ENCODE results near the gene STK24. TPM values are rescaled to one million over a fixed set of nuclear protein-coding genes. Genes with fewer than 3 reads are reported as not detected.

Gene STK24
- polyA plus RNA-seq, 3 donors, result 14.2 to 59.8 (median 28.9) TPM

DNA sequence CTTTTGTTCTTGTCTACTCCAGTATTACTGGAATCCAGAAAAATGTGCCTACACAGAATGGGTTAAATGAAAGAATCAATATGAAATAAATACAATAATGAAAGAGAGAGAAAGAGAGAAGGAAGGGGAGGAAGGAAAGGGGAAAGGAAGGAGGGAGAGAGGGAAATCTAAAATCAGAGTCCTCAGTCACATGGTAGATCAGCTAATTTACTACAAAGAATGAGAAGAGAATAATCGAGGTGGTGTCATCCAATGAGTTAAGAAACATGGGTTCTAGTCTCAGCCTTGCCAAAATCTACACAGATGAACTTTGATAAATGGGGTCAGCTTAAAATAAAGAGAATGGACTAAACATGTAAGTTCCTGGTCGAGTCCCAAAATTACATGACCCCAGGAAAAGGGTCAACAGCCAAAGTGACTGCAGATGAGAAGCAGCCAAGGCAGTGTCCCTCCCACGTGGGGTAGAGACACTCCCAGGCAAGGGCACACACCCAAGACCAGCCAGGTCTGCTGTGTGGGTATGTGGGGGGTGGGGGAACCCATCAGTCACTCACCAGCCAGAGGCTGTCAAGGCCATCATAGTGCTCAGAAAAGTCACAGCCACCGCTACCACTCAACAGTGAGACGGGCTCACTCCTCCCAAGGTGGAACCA lies 103.6 kb downstream of the STK24 start:
- WGBS (ENCODE audit: insufficient coverage), result 100% methylated on average over 1 of the region's 5 CpGs
- peaks cover 56 to 69% of the 10 kb centered on the region in 2 donors for H3K36me3 ChIP-seq (replicated peaks in 1 of 2; ENCODE audit: control insufficient read depth in 1 of 2, insufficient read depth in 2 of 2, low read length in 2 of 2)
- H3K9me3 ChIP-seq (replicated peaks in 1 of 2; ENCODE audit: control insufficient read depth in 1 of 2, insufficient read depth in 1 of 2, low read length in 2 of 2), result no peaks in the 10 kb centered on the region
- H3K27me3 ChIP-seq (ENCODE audit: control insufficient read depth in 2 of 2, insufficient read depth in 2 of 2, low read length in 2 of 2), result no peaks in the 10 kb centered on the region
- H4K20me1 ChIP-seq (ENCODE audit: insufficient read depth, low read length), result peaks cover 89% of the 10 kb centered on the region
- no peak overlapping the region for H3K9ac ChIP-seq (ENCODE audit: insufficient read depth, low read length, poor library complexity, severe bottlenecking)
- peaks cover 20 to 23% of the 10 kb centered on the region in 2 donors for H3K4me1 ChIP-seq (ENCODE audit: control insufficient read depth in 1 of 2, insufficient read depth in 2 of 2, low read length in 2 of 2)
- H3K27ac Mint-ChIP-seq, result peak overlapping the region in 3 of 7 donors; percentile 47 to 55 (median 53)
- H3K9me3 Mint-ChIP-seq, result peaks cover 0 to 3% (median 0%) of the 10 kb centered on the region in 7 donors
- H3K79me2 ChIP-seq (ENCODE audit: insufficient read depth, low read length), result peaks cover 19% of the 10 kb centered on the region
- peak overlapping the region in 1 of 2 donors; percentile 33 for H3K27ac ChIP-seq (ENCODE audit: low read depth in 1 of 2, low read length in 2 of 2)
- H3K4me3 ChIP-seq (replicated peaks in 1 of 3; ENCODE audit: low read depth in 2 of 3, low read length in 3 of 3), result no peak overlapping the region
- H3K4me3 Mint-ChIP-seq, result no peak overlapping the region
- TF ChIP-seq, protein P1, sequence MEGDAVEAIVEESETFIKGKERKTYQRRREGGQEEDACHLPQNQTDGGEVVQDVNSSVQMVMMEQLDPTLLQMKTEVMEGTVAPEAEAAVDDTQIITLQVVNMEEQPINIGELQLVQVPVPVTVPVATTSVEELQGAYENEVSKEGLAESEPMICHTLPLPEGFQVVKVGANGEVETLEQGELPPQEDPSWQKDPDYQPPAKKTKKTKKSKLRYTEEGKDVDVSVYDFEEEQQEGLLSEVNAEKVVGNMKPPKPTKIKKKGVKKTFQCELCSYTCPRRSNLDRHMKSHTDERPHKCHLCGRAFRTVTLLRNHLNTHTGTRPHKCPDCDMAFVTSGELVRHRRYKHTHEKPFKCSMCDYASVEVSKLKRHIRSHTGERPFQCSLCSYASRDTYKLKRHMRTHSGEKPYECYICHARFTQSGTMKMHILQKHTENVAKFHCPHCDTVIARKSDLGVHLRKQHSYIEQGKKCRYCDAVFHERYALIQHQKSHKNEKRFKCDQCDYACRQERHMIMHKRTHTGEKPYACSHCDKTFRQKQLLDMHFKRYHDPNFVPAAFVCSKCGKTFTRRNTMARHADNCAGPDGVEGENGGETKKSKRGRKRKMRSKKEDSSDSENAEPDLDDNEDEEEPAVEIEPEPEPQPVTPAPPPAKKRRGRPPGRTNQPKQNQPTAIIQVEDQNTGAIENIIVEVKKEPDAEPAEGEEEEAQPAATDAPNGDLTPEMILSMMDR (IDR thresholded peaks at IDR 0.05), result no peak
- no peak overlapping the region for H2AFZ ChIP-seq (ENCODE audit: insufficient read depth, low read depth, low read length, poor library complexity, severe bottlenecking)
- peaks cover 68 to 71% of the 10 kb centered on the region in 2 donors for H3K36me3 Mint-ChIP-seq
- peaks cover 0 to 1% (median 0%) of the 10 kb centered on the region in 3 donors for H3K27me3 Mint-ChIP-seq (ENCODE audit: low read depth in 3 of 3)
- no peak overlapping the region for H3K4me2 ChIP-seq (replicated peaks; ENCODE audit: extremely low read depth, low read length, poor library complexity, severe bottlenecking)
- H3K4me1 Mint-ChIP-seq, result peaks cover 29% of the 10 kb centered on the region
- no peak for DNase-seq
- intact Hi-C loops (cut with micrococcal nuclease), result loop anchor here in 1 of 2 donors (10.0 kb wide), 1 partner anchor 92 kb away; no protein-coding TSS in a partner anchor

DNA sequence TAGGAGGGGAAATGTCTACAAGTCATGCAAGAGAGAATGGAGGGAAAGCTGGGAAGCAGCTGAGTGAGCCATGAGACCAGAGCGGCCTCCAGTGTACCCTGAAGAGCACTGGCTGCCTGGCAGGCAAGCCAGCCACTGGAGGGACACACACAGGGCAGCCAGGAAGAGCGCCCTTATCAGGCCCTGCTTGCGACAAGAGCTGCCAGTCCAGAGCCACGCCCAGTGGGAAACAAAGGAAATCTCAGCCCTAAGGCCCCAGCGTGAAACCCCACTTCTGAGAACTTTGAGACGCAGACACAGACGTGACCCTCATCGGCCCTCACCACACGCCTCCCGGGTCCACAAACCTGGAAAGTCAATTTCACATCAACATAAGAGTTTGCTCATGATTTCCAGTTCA lies 105.0 kb downstream of the STK24 start:
- H3K79me2 ChIP-seq (ENCODE audit: insufficient read depth, low read length), result peaks cover 10% of the 10 kb centered on the region
- no peak overlapping the region for H2AFZ ChIP-seq (ENCODE audit: insufficient read depth, low read depth, low read length, poor library complexity, severe bottlenecking)
- WGBS (ENCODE audit: insufficient coverage), result 96% methylated on average over 9 of the region's 10 CpGs
- intact Hi-C loops (cut with micrococcal nuclease), result loop anchor here in 1 of 2 donors (10.0 kb wide), 1 partner anchor 93 kb away; no protein-coding TSS in a partner anchor
- H3K9ac ChIP-seq (ENCODE audit: insufficient read depth, low read length, poor library complexity, severe bottlenecking), result no peak overlapping the region
- H4K20me1 ChIP-seq (ENCODE audit: insufficient read depth, low read length), result peaks cover 89% of the 10 kb centered on the region
- H3K4me3 Mint-ChIP-seq, result no peak overlapping the region
- H3K4me1 Mint-ChIP-seq, result peaks cover 16% of the 10 kb centered on the region
- no peak overlapping the region for H3K4me2 ChIP-seq (replicated peaks; ENCODE audit: extremely low read depth, low read length, poor library complexity, severe bottlenecking)
- H3K27me3 Mint-ChIP-seq (ENCODE audit: low read depth in 3 of 3), result no peaks in the 10 kb centered on the region
- no peaks in the 10 kb centered on the region for H3K27me3 ChIP-seq (ENCODE audit: control insufficient read depth in 2 of 2, insufficient read depth in 2 of 2, low read length in 2 of 2)
- H3K36me3 Mint-ChIP-seq, result peaks cover 69 to 74% of the 10 kb centered on the region in 2 donors
- peaks cover 66 to 82% of the 10 kb centered on the region in 2 donors for H3K36me3 ChIP-seq (replicated peaks in 1 of 2; ENCODE audit: control insufficient read depth in 1 of 2, insufficient read depth in 2 of 2, low read length in 2 of 2)
- H3K4me1 ChIP-seq (ENCODE audit: control insufficient read depth in 1 of 2, insufficient read depth in 2 of 2, low read length in 2 of 2), result peaks cover 16 to 17% of the 10 kb centered on the region in 2 donors
- no peak overlapping the region for H3K4me3 ChIP-seq (replicated peaks in 1 of 3; ENCODE audit: low read depth in 2 of 3, low read length in 3 of 3)
- DNase-seq, result no peak
- no peaks in the 10 kb centered on the region for H3K9me3 ChIP-seq (replicated peaks in 1 of 2; ENCODE audit: control insufficient read depth in 1 of 2, insufficient read depth in 1 of 2, low read length in 2 of 2)
- peak overlapping the region in 1 of 2 donors; percentile 33 for H3K27ac ChIP-seq (ENCODE audit: low read depth in 1 of 2, low read length in 2 of 2)
- TF ChIP-seq, protein P1 (IDR thresholded peaks at IDR 0.05), result no peak
- H3K27ac Mint-ChIP-seq, result peak overlapping the region in 4 of 7 donors; percentile 69 to 88 (median 74)
- peaks cover 0 to 3% (median 0%) of the 10 kb centered on the region in 7 donors for H3K9me3 Mint-ChIP-seq
